GM12801 (cell line): ENCODE measurements around the gene RBMS3.

Experiments used
- TF ChIP-seq, protein P1 (sequence below): IDR thresholded peaks from one replicate; pipeline ENCODE4 v1.5.1; 2011; ENCODE audit warnings: control low read depth; ENCODE audit not compliant: insufficient read length; ENCODE audit errors: extremely low read depth

RBMS3 gene

GRCh38 chr3:29245441-29245840 is 35.4 kb upstream of the RBMS3 start:
- TF ChIP-seq, protein P1, sequence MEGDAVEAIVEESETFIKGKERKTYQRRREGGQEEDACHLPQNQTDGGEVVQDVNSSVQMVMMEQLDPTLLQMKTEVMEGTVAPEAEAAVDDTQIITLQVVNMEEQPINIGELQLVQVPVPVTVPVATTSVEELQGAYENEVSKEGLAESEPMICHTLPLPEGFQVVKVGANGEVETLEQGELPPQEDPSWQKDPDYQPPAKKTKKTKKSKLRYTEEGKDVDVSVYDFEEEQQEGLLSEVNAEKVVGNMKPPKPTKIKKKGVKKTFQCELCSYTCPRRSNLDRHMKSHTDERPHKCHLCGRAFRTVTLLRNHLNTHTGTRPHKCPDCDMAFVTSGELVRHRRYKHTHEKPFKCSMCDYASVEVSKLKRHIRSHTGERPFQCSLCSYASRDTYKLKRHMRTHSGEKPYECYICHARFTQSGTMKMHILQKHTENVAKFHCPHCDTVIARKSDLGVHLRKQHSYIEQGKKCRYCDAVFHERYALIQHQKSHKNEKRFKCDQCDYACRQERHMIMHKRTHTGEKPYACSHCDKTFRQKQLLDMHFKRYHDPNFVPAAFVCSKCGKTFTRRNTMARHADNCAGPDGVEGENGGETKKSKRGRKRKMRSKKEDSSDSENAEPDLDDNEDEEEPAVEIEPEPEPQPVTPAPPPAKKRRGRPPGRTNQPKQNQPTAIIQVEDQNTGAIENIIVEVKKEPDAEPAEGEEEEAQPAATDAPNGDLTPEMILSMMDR = no peak

DNA sequence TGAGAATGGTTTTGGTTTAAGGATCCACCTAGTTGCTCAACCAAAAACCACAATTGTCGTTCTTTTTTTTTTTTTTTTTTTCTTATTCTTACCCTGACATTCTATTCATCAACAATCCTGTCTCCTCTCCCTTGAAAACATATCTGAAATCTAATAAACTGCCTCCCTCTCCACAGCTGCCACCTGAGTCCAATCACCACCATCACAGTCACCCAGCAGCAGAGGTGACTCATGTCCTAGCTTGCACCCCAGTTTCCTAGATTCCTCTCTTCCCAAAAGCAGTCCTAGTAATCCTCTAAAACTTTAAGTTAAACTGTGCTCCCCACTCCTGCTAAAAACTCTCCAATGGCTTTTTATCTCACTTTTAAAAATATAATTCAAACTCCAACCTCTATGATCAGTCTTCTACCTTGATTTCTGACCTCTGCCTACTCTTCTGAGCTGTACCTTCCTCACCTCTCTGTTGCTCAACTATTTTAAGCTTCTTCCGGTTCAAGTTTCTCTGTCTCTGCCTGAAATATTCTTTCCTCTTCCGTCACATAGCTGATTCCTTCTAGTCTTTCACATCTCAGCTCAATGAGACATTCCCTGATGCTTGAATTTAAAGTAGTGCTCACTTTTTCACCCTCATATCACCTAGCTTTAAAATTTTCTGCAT is 33.7 kb upstream of the RBMS3 start:
- TF ChIP-seq, protein P1 = no peak

GRCh38 chr3:29249829-29250345 is 31.0 kb upstream of the RBMS3 start:
- TF ChIP-seq, protein P1 = no peak

DNA sequence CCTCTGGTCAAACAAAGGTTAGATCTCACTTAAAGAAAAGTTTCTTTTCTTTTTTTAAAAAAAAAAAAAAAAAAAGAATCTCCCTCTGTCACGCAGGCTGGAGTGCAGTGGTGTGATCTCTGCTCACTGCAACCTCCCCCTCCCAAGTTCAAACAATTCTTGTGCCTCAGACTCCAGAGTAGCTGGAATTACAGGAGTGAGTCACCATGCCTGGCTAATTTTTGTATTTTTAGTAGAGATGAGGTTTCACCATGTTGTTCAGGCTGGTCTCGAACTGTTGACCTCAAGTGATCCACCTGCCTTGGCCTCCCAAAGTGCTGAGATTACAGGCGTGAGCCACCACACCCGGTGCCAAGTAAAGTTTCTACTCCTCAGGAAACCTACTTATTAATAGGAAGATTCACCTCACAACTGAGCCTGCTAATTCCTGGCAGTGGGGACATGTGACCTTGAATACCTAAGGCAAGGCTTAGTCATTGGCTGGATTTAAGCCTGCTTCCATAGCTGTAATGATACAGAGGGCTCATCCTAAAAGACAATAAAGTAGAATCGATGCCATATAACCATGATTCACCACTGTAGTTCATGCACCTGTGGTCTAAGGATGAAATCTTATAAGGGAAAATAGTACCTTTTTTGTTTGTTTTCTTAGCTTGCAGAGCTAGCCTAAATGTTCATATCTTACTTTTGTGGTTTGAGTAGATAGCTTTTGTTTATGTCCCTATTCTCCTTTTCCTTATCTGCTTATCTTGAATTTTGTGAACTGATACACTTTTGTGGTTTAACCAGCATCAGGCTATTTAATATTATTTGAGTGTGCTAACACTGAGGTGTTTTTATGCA is 24.8 kb upstream of the RBMS3 start:
- TF ChIP-seq, protein P1 = no peak

DNA sequence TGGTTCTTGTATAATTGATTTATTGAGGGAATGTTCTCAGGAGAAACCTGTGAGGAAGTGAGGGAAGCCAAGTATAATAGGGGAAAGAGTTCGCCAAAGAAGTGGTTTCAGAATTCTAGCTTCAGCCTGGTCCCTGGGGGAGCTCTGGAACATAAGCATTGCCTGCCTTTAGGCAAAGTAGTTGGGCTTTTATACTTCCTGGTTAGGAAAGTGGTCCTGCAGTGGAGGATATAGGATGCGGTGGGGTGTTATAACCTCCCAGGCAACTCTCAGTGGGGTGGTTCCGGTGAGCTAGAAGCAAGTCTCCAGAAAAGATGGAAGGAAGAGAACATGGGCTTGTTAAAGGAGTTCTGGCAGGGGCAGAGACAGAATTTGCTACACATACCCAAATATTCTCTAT is 22.7 kb upstream of the RBMS3 start:
- TF ChIP-seq, protein P1 = no peak

DNA sequence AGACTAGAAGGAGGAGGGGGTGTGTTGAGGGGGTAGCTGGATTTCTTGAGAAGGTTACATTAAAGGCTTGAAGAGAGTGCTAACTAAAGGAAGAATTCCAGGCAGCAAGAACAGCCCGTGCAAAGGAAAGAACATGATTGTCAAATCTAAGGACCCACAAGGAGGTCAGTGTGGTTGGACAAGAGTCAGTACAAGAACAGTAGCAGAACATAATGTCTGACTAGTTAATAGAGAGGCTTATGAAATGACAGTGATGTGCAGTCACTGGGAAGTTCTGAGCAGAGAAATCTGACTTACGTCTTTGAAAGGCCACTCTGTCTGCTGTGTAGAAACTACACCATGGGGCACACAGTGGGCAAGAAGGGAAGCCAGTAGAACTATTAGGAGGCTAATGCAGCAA is 19.8 kb upstream of the RBMS3 start:
- TF ChIP-seq, protein P1 = no peak

- TF ChIP-seq, protein P1 = no peak
These were observed 17.4 kb upstream of the RBMS3 start for GRCh38 chr3:29263476-29263875.
